Measurements from ENCODE around the gene PATE4.

PATE4 gene

DNA sequence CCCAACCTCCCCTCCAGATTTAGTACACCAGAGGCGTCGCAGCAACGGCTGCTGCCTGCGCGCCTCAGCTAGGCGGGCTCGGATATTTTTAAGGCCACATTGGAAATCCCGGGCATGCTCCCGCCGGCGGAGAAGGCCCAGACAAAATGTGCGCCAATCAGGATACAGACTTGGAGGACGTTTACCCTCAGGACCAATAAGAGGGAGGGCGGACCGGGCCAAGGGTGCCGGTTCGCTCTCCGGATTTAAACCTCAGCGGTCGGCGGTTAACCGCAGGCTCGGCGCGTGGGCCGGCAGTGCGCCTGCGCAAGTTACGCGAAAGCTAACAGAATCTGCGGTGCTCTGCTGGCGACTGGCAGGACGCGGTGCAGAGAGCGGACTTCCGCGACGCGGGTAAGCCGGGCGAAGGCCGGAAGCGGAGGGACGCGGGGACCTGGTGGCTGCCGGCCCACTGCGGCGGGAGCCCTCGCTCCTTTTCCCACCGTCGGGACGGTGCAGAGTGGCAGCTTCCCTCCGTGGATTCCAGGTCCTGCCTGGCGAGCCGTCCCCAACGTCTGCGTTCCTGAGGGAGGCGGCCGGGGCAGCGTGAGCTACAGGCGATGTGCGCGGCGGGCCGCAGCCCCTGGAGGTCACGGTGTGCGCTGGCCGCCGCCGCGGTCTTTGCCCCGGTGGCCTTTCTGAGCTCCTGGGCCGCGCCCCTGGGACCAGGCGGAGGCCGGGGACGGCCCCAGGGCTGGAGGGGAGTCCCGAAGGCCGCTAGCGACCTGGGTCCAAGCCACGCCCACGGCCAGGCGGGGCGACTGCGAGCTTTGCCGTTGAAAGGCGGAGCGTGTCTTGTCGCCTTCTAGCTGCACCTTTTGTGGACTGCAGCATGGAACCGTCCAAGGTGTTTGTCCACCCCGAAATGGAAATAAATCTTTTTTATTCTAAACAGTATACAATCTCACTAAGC is 54.5 kb downstream of the PATE4 start, which contains the start of gene HYLS1:
Gene HYLS1, plus strand, starts transcription at position 296 of the 952 bp plus-strand sequence. CDS start 11,701 bp downstream, outside the sequence.
- DNase-seq, result peak; percentile 98
